Astrocyte of the cerebellum (primary cell): ENCODE results near the gene MEIS3.
A peak's percentile ranks its signal among the peaks of the same experiment; 100 is the strongest.
"Not testable (repeated sequence)": the region's sequence is repeated elsewhere in the genome, so short reads cannot be mapped to it uniquely, and the experiment has no call there.

Experiments
- DNase-seq: peaks from one replicate; pipeline ENCODE4 v3.0.0-alpha.2; 2011; ENCODE audit warnings: low read depth
- H3K4me3 ChIP-seq: 2 replicates; pipeline ENCODE4 v1.5.1; 2011; ENCODE audit warnings: mild to moderate bottlenecking, low read depth, low read length, moderate library complexity
- in situ Hi-C: cut with HindIII; loops from 2 replicates; pipeline ENCODE4 v1.10.0; 2017; ENCODE audit warnings: low sequenced_read_pairs
- TF ChIP-seq, protein P1 (sequence below): IDR thresholded peaks from 2 replicates; pipeline ENCODE4 v1.5.1; 2012; ENCODE audit warnings: low read length, low read depth, moderate library complexity, mild to moderate bottlenecking; ENCODE audit errors: missing control alignments

MEIS3 gene

DNA sequence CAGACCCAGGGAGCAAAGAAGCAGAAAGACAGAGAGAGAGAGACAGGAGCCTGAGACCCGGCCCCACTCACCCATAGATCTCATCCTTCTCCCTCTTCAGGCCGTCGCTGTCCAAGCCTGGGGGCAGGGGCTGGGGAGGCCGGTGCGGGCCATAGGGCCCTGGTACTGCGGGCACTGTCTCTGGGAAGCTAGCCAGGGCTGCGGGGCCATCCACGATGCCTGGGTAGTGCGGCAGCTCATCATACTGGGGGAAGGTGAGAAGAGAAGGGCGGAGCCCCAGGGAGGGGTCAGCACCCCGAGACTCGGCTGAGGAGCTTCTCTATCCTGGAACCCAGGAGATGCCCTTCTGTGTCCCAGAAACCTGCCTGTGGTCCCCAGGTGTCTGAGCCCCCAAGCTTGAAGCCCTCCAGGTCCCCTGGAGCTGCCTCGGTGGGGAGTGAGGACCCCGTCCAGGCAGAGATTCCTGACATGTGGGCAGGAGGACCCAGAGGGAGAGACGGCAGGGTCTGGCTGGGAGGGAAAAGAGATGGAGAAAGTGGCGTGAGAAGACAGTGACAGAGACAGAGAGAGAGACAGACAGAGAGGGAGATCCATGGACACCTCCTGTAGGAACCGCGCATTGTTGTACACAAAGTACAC is 2.1 kb downstream of the MEIS3 start:
- H3K4me3 ChIP-seq, result no peak overlapping the region
- TF ChIP-seq, protein P1, sequence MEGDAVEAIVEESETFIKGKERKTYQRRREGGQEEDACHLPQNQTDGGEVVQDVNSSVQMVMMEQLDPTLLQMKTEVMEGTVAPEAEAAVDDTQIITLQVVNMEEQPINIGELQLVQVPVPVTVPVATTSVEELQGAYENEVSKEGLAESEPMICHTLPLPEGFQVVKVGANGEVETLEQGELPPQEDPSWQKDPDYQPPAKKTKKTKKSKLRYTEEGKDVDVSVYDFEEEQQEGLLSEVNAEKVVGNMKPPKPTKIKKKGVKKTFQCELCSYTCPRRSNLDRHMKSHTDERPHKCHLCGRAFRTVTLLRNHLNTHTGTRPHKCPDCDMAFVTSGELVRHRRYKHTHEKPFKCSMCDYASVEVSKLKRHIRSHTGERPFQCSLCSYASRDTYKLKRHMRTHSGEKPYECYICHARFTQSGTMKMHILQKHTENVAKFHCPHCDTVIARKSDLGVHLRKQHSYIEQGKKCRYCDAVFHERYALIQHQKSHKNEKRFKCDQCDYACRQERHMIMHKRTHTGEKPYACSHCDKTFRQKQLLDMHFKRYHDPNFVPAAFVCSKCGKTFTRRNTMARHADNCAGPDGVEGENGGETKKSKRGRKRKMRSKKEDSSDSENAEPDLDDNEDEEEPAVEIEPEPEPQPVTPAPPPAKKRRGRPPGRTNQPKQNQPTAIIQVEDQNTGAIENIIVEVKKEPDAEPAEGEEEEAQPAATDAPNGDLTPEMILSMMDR, result no peak
- DNase-seq, result no peak
- in situ Hi-C loops, result no loop called here

DNA sequence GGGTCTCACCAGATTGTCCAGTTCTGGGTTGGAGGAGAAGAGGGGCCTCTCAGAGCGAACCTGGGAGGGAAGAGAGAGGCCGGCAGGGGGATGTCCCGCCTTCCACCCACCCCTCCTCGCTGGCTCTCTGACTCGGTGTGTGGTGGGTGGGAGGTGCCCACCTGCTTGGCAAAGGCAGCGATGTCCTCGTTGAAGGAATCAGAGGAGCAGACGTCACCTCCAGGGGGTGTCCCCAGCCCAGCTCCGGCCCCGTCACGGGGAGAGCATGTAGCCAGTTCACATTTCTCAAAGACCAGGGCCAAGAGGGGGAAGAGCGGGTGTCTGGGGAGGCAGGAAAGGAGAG is 2.7 kb downstream of the MEIS3 start:
- H3K4me3 ChIP-seq, result no peak overlapping the region
- in situ Hi-C loops, result no loop called here
- TF ChIP-seq, protein P1, result no peak
- DNase-seq, result no peak

DNA sequence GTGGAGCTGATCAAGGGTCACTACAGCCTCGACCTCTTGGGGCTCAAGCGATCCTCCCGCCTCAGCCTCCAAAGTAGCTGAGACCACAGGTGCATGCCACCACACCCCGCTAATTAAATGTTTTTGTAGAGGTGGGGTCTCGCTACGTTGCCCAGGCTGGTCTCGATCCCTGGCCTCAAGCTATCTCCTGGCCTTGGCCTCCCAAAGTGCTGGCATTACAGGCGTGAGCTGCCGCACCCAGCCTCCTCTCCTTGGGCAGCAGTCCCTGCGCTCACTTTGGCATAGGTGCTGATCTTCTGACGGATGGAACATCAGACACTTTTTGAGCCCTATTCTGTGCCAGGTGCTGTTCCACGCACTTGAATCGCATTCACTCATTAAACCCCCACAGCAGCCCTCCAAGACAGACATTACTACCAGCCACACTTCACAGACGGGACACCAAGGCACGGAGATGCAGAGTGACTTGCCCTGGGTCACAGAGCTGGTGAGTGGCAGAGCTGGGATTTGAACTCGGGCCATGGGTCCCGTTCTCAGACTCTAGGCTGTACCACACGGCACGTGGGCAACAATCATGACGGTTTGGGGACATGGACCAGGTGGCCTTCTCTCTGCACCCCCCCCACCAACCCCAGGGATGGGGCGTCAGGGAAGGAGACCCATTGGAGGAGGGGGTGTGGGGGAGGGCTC is 3.2 kb downstream of the MEIS3 start:
- in situ Hi-C loops, result no loop called here
- no peak for DNase-seq
- TF ChIP-seq, protein P1, result no peak
- H3K4me3 ChIP-seq, result no peak overlapping the region

DNA sequence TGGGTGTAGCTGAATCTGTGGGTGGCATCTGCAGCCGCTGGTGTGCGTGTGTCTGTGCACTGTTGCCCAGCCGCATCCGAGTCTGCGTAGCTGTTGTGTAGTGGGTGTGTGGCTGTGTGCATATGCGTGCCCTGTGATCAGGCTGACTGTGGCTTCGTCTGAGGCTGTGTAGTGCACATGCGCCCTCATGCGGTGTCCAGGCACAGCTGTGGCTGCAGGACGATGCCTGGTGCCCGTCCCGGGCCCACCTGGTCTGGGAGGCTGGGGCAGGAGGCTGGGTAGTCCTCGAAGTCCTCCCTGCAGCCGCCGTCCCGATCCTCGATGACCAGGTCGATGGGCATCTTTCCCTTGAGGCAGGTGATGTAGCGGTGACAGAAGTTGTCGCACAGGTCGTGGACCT is 4.9 kb downstream of the MEIS3 start:
- in situ Hi-C loops, result no loop called here
- TF ChIP-seq, protein P1, result peak; percentile 17
- no peak overlapping the region for H3K4me3 ChIP-seq
- no peak for DNase-seq

DNA sequence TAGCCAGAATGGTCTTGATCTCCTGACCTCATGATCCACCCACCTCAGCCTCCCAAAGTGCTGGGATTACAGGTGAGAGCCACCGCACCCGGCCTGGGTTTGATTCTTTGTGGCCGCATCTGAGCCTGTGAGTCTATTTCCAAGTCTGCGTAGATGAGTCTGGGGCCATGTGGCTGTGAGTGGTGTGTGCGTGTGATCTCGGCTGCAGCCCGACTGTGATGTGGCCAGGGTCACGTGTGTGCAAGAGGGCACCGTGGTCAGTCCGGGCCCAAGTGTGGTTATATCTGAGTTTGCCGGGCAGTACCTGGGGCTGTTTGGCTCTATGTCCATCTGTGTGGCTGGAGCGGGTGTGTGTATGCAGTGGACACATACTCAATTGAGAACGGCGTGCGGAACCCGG is 5.4 kb downstream of the MEIS3 start:
- no peak for DNase-seq
- in situ Hi-C loops, result no loop called here
- H3K4me3 ChIP-seq, result no peak overlapping the region
- TF ChIP-seq, protein P1, result no peak

DNA sequence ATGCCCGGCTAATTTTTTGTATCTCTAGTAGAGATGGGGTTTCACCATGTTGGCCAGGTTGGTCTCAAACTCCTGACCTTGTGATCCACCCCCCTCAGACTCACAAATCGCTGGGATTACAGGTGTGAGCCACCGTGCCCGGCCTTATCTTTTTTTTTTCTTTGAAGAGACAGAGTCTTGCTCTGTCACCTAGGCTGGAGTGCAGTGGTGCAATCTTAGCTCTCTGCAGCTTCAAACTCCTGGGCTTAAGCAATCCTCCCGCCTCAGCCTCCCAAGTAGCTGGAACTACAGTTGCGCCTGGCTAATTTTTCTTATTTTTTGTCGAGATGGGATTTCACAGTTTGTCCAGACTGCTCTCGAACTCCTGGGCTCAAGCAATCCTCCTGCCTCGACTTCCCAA is 7.6 kb downstream of the MEIS3 start:
- H3K4me3 ChIP-seq, DNase-seq, in situ Hi-C loops: not testable (repeated sequence)

DNA sequence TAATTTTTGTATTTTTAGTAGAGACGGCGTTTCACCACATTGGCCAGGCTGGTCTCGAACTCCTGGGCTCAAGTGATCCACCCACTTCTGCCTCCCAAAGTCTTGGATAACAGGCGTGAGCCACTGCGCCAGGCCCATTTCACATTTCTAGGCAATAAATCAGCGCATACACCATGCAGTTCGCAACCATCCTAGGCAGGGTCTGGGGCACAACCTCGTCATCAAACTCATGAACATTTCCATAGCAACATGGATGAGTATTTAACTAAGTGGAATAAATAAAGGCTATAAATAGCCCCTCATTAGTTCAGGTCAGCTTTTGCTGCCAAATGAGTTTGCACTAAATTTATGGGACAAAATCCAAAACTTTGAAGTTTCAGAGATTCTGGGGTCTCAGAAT is 8.2 kb downstream of the MEIS3 start:
- in situ Hi-C loops, result no loop called here
- TF ChIP-seq, protein P1, result no peak
- no peak overlapping the region for H3K4me3 ChIP-seq
- DNase-seq, result no peak
